CD14-positive monocyte (primary cell): ENCODE results near the gene DES. TPM values are rescaled to one million over a fixed set of nuclear protein-coding genes. Genes with fewer than 3 reads are reported as not detected.

Source experiments
- DNase-seq, 3 donors: peaks; one replicate each; pipeline ENCODE4 v3.0.0-alpha.2; 2011 to 2022
- H2AFZ ChIP-seq: 2 replicates; pipeline ENCODE4 v1.6.0; 2012; ENCODE audit warnings: mild to moderate bottlenecking, low read depth, low read length, inconsistent platforms; ENCODE audit not compliant: insufficient read depth, poor library complexity, severe bottlenecking
- H3K27ac ChIP-seq, 2 donors: 1 replicate in 1 of 2; 2 replicates in 1 of 2; pipeline ENCODE4 v1.5.1; 2012 to 2013; ENCODE audit warnings: low read length in 2 of 2, control low read depth in 1 of 2, inconsistent platforms in 1 of 2, low read depth in 1 of 2, mild to moderate bottlenecking in 1 of 2
- H3K27me3 ChIP-seq, 2 donors: one replicate each; pipeline versions ENCODE4 v1.6.0 to v1.6.1; 2011 to 2013; ENCODE audit warnings: low read length in 2 of 2; ENCODE audit not compliant: control insufficient read depth in 2 of 2, insufficient read depth in 2 of 2
- H3K36me3 ChIP-seq, 2 donors: replicated peaks in 1 of 2; 1 replicate in 1 of 2; 2 replicates in 1 of 2; pipeline versions ENCODE4 v1.5.1 to v1.6.1; 2012 to 2013; ENCODE audit warnings: low read length in 2 of 2, control low read depth in 1 of 2, inconsistent platforms in 1 of 2, mild to moderate bottlenecking in 1 of 2; ENCODE audit not compliant: insufficient read depth in 2 of 2, control insufficient read depth in 1 of 2
- H3K4me1 ChIP-seq, 2 donors: 1 replicate in 1 of 2; 2 replicates in 1 of 2; pipeline versions ENCODE4 v1.5.1 to v1.6.1; 2012 to 2013; ENCODE audit warnings: low read length in 2 of 2, control low read depth in 1 of 2, inconsistent platforms in 1 of 2, mild to moderate bottlenecking in 1 of 2, moderate library complexity in 1 of 2; ENCODE audit not compliant: insufficient read depth in 2 of 2, control insufficient read depth in 1 of 2
- H3K4me2 ChIP-seq: replicated peaks from 2 replicates; pipeline ENCODE3; 2012; ENCODE audit warnings: low read length, moderate library complexity, mild to moderate bottlenecking; ENCODE audit not compliant: poor library complexity, severe bottlenecking; ENCODE audit errors: extremely low read depth
- H3K4me3 ChIP-seq, 3 experiments: fragments of 200-600 bp in 1 of 3; sonication (generic) in 1 of 3; replicated peaks in 1 of 3; 1 replicate in 2 of 3; 2 replicates in 1 of 3; pipeline ENCODE4 v1.5.1; 2011 to 2013; ENCODE audit warnings: low read length in 3 of 3, mild to moderate bottlenecking in 3 of 3, control low read depth in 2 of 3, low read depth in 2 of 3, inconsistent platforms in 1 of 3, moderate library complexity in 1 of 3
- H3K79me2 ChIP-seq: 2 replicates; pipeline ENCODE4 v1.6.0; 2012; ENCODE audit warnings: mild to moderate bottlenecking, control low read depth, inconsistent platforms, low read length, moderate library complexity; ENCODE audit not compliant: insufficient read depth
- H3K9ac ChIP-seq: 2 replicates; pipeline ENCODE4 v1.6.0; 2017; ENCODE audit warnings: low read length, mild to moderate bottlenecking; ENCODE audit not compliant: insufficient read depth, poor library complexity, severe bottlenecking
- H3K9me3 ChIP-seq, 2 donors: replicated peaks in 1 of 2; 1 replicate in 1 of 2; 2 replicates in 1 of 2; pipeline versions ENCODE4 v1.5.1 to v1.6.1; 2012 to 2013; ENCODE audit warnings: low read length in 2 of 2, control low read depth in 1 of 2; ENCODE audit not compliant: control insufficient read depth in 1 of 2, insufficient read depth in 1 of 2
- H4K20me1 ChIP-seq: 2 replicates; pipeline ENCODE4 v1.6.0; 2012; ENCODE audit warnings: mild to moderate bottlenecking, low read length, control low read depth, moderate library complexity; ENCODE audit not compliant: insufficient read depth
- H3K27ac Mint-ChIP-seq, 7 donors: one replicate each; pipeline ENCODE4 v1.8.0; 2020; ENCODE audit warnings: mild to moderate bottlenecking in 7 of 7, mixed read lengths in 7 of 7, moderate library complexity in 6 of 7, inconsistent platforms in 2 of 7
- H3K27me3 Mint-ChIP-seq, 3 donors: one replicate each; pipeline ENCODE4 v1.8.0; 2021 to 2022; ENCODE audit warnings: low read depth in 3 of 3, mild to moderate bottlenecking in 3 of 3, mixed read lengths in 3 of 3, moderate library complexity in 3 of 3, inconsistent platforms in 1 of 3
- H3K36me3 Mint-ChIP-seq, 2 donors: one replicate each; pipeline ENCODE4 v1.8.0; 2020; ENCODE audit warnings: mixed read lengths in 2 of 2, inconsistent platforms in 1 of 2, mild to moderate bottlenecking in 1 of 2
- H3K4me1 Mint-ChIP-seq: one replicate; pipeline ENCODE4 v1.8.0; 2020; ENCODE audit warnings: mild to moderate bottlenecking, mixed read lengths
- H3K4me3 Mint-ChIP-seq, 2 donors: one replicate each; pipeline ENCODE4 v1.8.0; 2020; ENCODE audit warnings: mild to moderate bottlenecking in 2 of 2, mixed read lengths in 2 of 2, moderate library complexity in 1 of 2
- H3K9me3 Mint-ChIP-seq, 7 donors: one replicate each; pipeline ENCODE4 v1.8.0; 2020 to 2022; ENCODE audit warnings: mixed read lengths in 7 of 7, mild to moderate bottlenecking in 6 of 7, moderate library complexity in 6 of 7, inconsistent platforms in 2 of 7
- CTCF ChIP-seq: fragments of 200-600 bp; IDR thresholded peaks from one replicate; pipeline ENCODE4 v1.8.0; 2022; ENCODE audit warnings: antibody characterized with exemption, mild to moderate bottlenecking
- WGBS: methylation state at CpG from one replicate; pipeline ENCODE4 v1.1.5; 2013; ENCODE audit warnings: missing lambda C conversion rate; ENCODE audit not compliant: insufficient coverage; 5-methylcytosine and 5-hydroxymethylcytosine counted together
- intact Hi-C, 2 donors: fragments of 100-400 bp; cut with micrococcal nuclease; formaldehyde crosslinking; loops; one replicate each; pipeline versions ENCODE4 v1.15.0 to v1.15.1; 2023
- polyA plus RNA-seq, 3 donors: library from polyadenylated mRNA; depleted of rRNA in 1 of 3; unstranded in 2 of 3; stranded (reverse) in 1 of 3; fragments of 300-500 nt in 2 of 3; fragments of >200 nt in 1 of 3; fragmentation: Illumina TruSeq in 2 of 3; gene quantifications; 1 replicate in 2 of 3; 2 replicates in 1 of 3; pipeline ENCODE4 v1.2.3, GENCODE V29; 2012 to 2021

The DES gene
- polyA plus RNA-seq, 3 donors = 2.4 to 4.0 (median 2.4) TPM

GRCh38 chr2:219473511-219473910 is 55.3 kb downstream of the DES start:
- Histone ChIP-seq H4K20me1 (no peaks in the 10 kb centered on the region), H2AFZ (no peak overlapping the region), H3K36me3 (no peaks in the 10 kb centered on the region), H3K27ac (no peak overlapping the region), H3K27me3 (no peaks in the 10 kb centered on the region), H3K9me3 (no peaks in the 10 kb centered on the region), H3K79me2 (no peaks in the 10 kb centered on the region), H3K9ac (no peak overlapping the region), H3K4me2 (no peak overlapping the region), H3K4me1 (no peaks in the 10 kb centered on the region), H3K4me3 (no peak overlapping the region)
- no peak overlapping the region for H3K27ac Mint-ChIP-seq
- no peaks in the 10 kb centered on the region for H3K9me3 Mint-ChIP-seq
- TF ChIP-seq CTCF = no peak
- H3K27me3 Mint-ChIP-seq = peaks cover 5 to 21% (median 15%) of the 10 kb centered on the region in 3 donors
- WGBS = 98% methylated on average over 15 of the region's 18 CpGs
- intact Hi-C loops = no loop called here
- no peaks in the 10 kb centered on the region for H3K36me3 Mint-ChIP-seq
- H3K4me3 Mint-ChIP-seq = no peak overlapping the region
- no peak for DNase-seq
- H3K4me1 Mint-ChIP-seq = peaks cover 2% of the 10 kb centered on the region

- no peak overlapping the region for H3K4me3 ChIP-seq
- no peak overlapping the region for H3K27ac ChIP-seq
- Mint-ChIP-seq H3K27me3 (peaks cover 7 to 20% (median 17%) of the 10 kb centered on the region in 3 donors), H3K9me3 (no peaks in the 10 kb centered on the region), H3K4me1 (peaks cover 2% of the 10 kb centered on the region), H3K36me3 (no peaks in the 10 kb centered on the region), H3K4me3 (no peak overlapping the region), H3K27ac (no peak overlapping the region)
- no peaks in the 10 kb centered on the region for H3K27me3 ChIP-seq
- H3K4me2 ChIP-seq = no peak overlapping the region
- no peaks in the 10 kb centered on the region for H4K20me1 ChIP-seq
- H3K4me1 ChIP-seq = no peaks in the 10 kb centered on the region
- H3K36me3 ChIP-seq = no peaks in the 10 kb centered on the region
- no peak overlapping the region for H3K9ac ChIP-seq
- no peak for DNase-seq
- intact Hi-C loops = loop anchor here in 1 of 2 donors (5.0 kb wide), 1 partner anchor 58 kb away; no protein-coding TSS in a partner anchor
- no peaks in the 10 kb centered on the region for H3K9me3 ChIP-seq
- 89% methylated on average over 2 of the region's 11 CpGs for WGBS
- no peaks in the 10 kb centered on the region for H3K79me2 ChIP-seq
- H2AFZ ChIP-seq = no peak overlapping the region
- TF ChIP-seq CTCF = no peak
Observed at GRCh38 chr2:219474285-219475060, 56.3 kb downstream of the DES start.
